NCI-H128 (cell line): ENCODE results near the gene GAPT.

ENCODE experiments used
- DNase-seq: peaks from one replicate; lab custom pipeline; 2025; ENCODE audit not compliant: unreplicated experiment; lab: John Stamatoyannopoulos, UW

The GAPT gene

GRCh38 chr5:58460732-58461286, 30.4 kb upstream of the GAPT start:
- DNase-seq: peak; percentile 47

GRCh38 chr5:58462154-58462553, 29.1 kb upstream of the GAPT start:
- DNase-seq: no peak

GRCh38 chr5:58462623-58463230, 28.5 kb upstream of the GAPT start:
- DNase-seq: peak; percentile 5

- no peak for DNase-seq
Measured at GRCh38 chr5:58466939-58467338, 24.3 kb upstream of the GAPT start.

- DNase-seq: no peak
Measured at GRCh38 chr5:58469896-58470295, 21.3 kb upstream of the GAPT start.

GRCh38 chr5:58475404-58475803, 15.8 kb upstream of the GAPT start:
- no peak for DNase-seq

- DNase-seq: no peak
Measured at GRCh38 chr5:58477760-58478376, 13.4 kb upstream of the GAPT start.

- DNase-seq: no peak
Measured at GRCh38 chr5:58481066-58481676, 10.1 kb upstream of the GAPT start.

GRCh38 chr5:58481828-58482227, 9.4 kb upstream of the GAPT start:
- DNase-seq: no peak

GRCh38 chr5:58482536-58482935, 8.7 kb upstream of the GAPT start:
- DNase-seq: no peak

- DNase-seq: no peak
Measured at GRCh38 chr5:58484505-58484904, 6.7 kb upstream of the GAPT start.

GRCh38 chr5:58486290-58486689, 4.9 kb upstream of the GAPT start:
- no peak for DNase-seq

- no peak for DNase-seq
Measured at GRCh38 chr5:58490402-58491050, 709 bp upstream of the GAPT start.

GRCh38 chr5:58493141-58493540, 1.9 kb downstream of the GAPT start:
- DNase-seq: no peak

GRCh38 chr5:58496488-58496887, 5.3 kb downstream of the GAPT start:
- DNase-seq: no peak

- no peak for DNase-seq
Measured at GRCh38 chr5:58497386-58497785, 6.2 kb downstream of the GAPT start.

GRCh38 chr5:58497921-58498320, 6.7 kb downstream of the GAPT start:
- no peak for DNase-seq

GRCh38 chr5:58498340-58498942, 7.2 kb downstream of the GAPT start:
- no peak for DNase-seq

- no peak for DNase-seq
Measured at GRCh38 chr5:58499231-58499630, 8.0 kb downstream of the GAPT start.

- no peak for DNase-seq
Measured at GRCh38 chr5:58499941-58500340, 8.7 kb downstream of the GAPT start.

- DNase-seq: no peak
Measured at GRCh38 chr5:58501778-58502417, 10.7 kb downstream of the GAPT start.
